Neural crest cell (in vitro differentiated cells): ENCODE results near the gene ZMIZ1. TPM values are rescaled to one million over a fixed set of nuclear protein-coding genes. Genes with fewer than 3 reads are reported as not detected.

Experiments used
- DNase-seq: peaks from one replicate; pipeline ENCODE4 v3.0.0; 2021; ENCODE audit warnings: low read depth, mixed read lengths, low spot score
- H3K27ac Mint-ChIP-seq: one replicate; pipeline ENCODE4 v1.8.0; 2021; ENCODE audit warnings: mild to moderate bottlenecking, mixed read lengths; ENCODE audit not compliant: unreplicated experiment
- H3K27me3 Mint-ChIP-seq: 2 replicates; pipeline ENCODE4 v1.8.0; 2021; ENCODE audit warnings: low read depth, mild to moderate bottlenecking, mixed read lengths
- H3K36me3 Mint-ChIP-seq: 2 replicates; pipeline ENCODE4 v1.8.0; 2021; ENCODE audit warnings: low read depth, mild to moderate bottlenecking, mixed read lengths
- H3K4me1 Mint-ChIP-seq: 2 replicates; pipeline ENCODE4 v1.8.0; 2021; ENCODE audit warnings: mixed read lengths
- H3K4me3 Mint-ChIP-seq: one replicate; pipeline ENCODE4 v1.8.0; 2021; ENCODE audit warnings: mild to moderate bottlenecking, mixed read lengths
- H3K9me3 Mint-ChIP-seq: 2 replicates; pipeline ENCODE4 v1.8.0; 2021; ENCODE audit warnings: mixed read lengths
- total RNA-seq: library from RNA; stranded (reverse); gene quantifications from 2 replicates; pipeline ENCODE4 v1.2.1, GENCODE V29; 2021
- TF ChIP-seq, protein P1 (sequence below): fragments of 200-600 bp; sonication (generic); conservative IDR thresholded peaks from 2 replicates; pipeline ENCODE4 v1.5.0; 2021; ENCODE audit warnings: antibody characterized with exemption, mild to moderate bottlenecking

The ZMIZ1 gene
- total RNA-seq, 1 donor from 2014 or later, result 92.0 TPM

- H3K36me3 Mint-ChIP-seq, result peaks cover 9% of the 10 kb centered on the region
- DNase-seq, result no peak
- H3K27ac Mint-ChIP-seq, result no peak overlapping the region
- H3K27me3 Mint-ChIP-seq, result peaks cover 3% of the 10 kb centered on the region
- H3K4me3 Mint-ChIP-seq, result no peak overlapping the region
- TF ChIP-seq, protein P1, sequence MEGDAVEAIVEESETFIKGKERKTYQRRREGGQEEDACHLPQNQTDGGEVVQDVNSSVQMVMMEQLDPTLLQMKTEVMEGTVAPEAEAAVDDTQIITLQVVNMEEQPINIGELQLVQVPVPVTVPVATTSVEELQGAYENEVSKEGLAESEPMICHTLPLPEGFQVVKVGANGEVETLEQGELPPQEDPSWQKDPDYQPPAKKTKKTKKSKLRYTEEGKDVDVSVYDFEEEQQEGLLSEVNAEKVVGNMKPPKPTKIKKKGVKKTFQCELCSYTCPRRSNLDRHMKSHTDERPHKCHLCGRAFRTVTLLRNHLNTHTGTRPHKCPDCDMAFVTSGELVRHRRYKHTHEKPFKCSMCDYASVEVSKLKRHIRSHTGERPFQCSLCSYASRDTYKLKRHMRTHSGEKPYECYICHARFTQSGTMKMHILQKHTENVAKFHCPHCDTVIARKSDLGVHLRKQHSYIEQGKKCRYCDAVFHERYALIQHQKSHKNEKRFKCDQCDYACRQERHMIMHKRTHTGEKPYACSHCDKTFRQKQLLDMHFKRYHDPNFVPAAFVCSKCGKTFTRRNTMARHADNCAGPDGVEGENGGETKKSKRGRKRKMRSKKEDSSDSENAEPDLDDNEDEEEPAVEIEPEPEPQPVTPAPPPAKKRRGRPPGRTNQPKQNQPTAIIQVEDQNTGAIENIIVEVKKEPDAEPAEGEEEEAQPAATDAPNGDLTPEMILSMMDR, result no peak
- H3K4me1 Mint-ChIP-seq, result peaks cover 68% of the 10 kb centered on the region
- no peaks in the 10 kb centered on the region for H3K9me3 Mint-ChIP-seq
These were observed 156.2 kb downstream of the ZMIZ1 start for GRCh38 chr10:79224992-79225391.

DNA sequence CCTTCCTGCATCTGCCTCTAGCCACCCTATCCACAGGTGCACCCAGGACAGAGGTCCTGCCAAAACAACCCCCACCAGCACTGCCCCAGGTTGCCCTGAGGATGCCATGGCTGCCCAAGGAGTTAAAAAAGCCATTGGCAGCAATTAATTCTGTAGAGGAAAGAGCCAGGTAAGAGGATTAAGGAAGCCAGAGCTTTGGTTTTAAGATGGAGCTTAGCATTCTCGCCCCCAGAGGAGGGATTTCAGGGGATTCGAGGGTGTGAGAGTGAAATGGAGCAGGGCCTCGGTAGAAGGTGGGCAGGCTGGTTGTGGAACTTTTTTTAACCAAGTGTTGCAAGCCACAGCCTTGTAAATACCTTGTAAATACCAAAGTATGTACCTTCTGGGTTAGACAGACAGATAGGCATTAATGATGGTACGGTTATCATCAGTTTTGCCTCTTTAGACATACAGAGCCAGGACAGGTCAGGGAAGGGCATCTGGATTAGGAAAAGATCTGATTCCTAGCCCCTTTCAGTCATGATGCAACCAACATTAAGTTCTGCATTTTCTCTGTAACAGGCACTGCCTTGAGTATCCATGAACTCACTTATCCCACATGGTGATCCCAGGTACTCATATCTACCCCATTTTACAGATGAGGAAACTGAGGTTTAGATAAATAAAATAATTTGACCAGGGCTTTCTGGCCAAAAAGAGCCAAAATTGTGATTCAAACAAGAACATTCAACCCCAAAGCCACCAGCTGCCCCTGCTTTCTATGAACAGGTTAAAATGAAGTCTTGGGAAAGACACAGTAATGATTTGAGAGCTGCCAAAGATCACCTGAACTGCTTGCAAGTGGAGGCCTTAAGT, 157.9 kb downstream of the ZMIZ1 start:
- Mint-ChIP-seq H3K4me1 (peaks cover 60% of the 10 kb centered on the region), H3K4me3 (no peak overlapping the region), H3K9me3 (no peaks in the 10 kb centered on the region), H3K27ac (no peak overlapping the region), H3K27me3 (no peaks in the 10 kb centered on the region), H3K36me3 (peaks cover 5% of the 10 kb centered on the region)
- TF ChIP-seq, protein P1, result no peak
- no peak for DNase-seq

DNA sequence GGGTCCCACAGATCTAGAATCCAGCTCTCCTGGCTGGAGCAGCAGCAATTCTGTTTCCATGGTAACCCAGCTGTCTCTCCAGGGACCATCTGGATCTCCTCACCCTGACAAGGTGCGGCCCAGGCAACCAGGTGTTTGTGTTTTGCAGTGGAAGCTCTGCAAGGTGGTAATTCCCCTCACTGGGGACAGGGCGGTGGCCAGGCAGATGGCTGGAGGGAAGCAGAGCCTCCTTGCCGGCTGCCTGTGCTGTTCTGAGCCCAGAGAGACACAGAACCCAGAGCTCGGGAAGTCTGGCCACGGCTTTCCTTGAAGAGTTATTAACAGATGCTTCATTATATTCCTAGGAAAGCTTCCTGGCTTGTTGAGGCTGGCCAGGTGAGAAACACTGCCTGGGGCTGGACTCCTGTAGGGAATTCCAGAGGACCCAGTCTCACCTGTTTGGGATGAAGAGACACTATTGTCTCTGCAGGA, 160.3 kb downstream of the ZMIZ1 start:
- H3K27me3 Mint-ChIP-seq, result peaks cover 4% of the 10 kb centered on the region
- H3K4me3 Mint-ChIP-seq, result no peak overlapping the region
- H3K27ac Mint-ChIP-seq, result no peak overlapping the region
- peaks cover 38% of the 10 kb centered on the region for H3K4me1 Mint-ChIP-seq
- TF ChIP-seq, protein P1, result no peak
- no peak for DNase-seq
- H3K9me3 Mint-ChIP-seq, result no peaks in the 10 kb centered on the region
- H3K36me3 Mint-ChIP-seq, result peaks cover 11% of the 10 kb centered on the region

GRCh38 chr10:79229830-79230327, 161.1 kb downstream of the ZMIZ1 start:
- peaks cover 8% of the 10 kb centered on the region for H3K36me3 Mint-ChIP-seq

GRCh38 chr10:79230328-79230830, 161.6 kb downstream of the ZMIZ1 start:
- DNase-seq, result peak; percentile 61
- H3K9me3 Mint-ChIP-seq, result no peaks in the 10 kb centered on the region
- TF ChIP-seq, protein P1, result no peak
- peaks cover 8% of the 10 kb centered on the region for H3K36me3 Mint-ChIP-seq
- H3K4me1 Mint-ChIP-seq, result peaks cover 39% of the 10 kb centered on the region
- H3K27ac Mint-ChIP-seq, result peak overlapping the region; percentile 97
- peak overlapping the region; percentile 58 for H3K4me3 Mint-ChIP-seq
- H3K27me3 Mint-ChIP-seq, result peaks cover 6% of the 10 kb centered on the region

More at GRCh38 chr10:79229830-79230327, 161.1 kb downstream of the ZMIZ1 start:
- no peak for DNase-seq
- H3K9me3 Mint-ChIP-seq, result no peaks in the 10 kb centered on the region
- peak overlapping the region; percentile 97 for H3K27ac Mint-ChIP-seq
- H3K27me3 Mint-ChIP-seq, result peaks cover 5% of the 10 kb centered on the region
- TF ChIP-seq, protein P1, result no peak
- H3K4me1 Mint-ChIP-seq, result peaks cover 37% of the 10 kb centered on the region
- H3K4me3 Mint-ChIP-seq, result peak overlapping the region; percentile 58
